Vagina (tissue), 2 donors: ENCODE results near the gene DNAJC6.

Experiments
- CTCF ChIP-seq, 3 experiments: fragments of 450-650 bp in 2 of 3; fragments of 200-600 bp in 1 of 3; sonication (generic) in 1 of 3; IDR thresholded peaks; one replicate each; pipeline ENCODE4 v1.5.1; 2017 to 2019; ENCODE audit warnings: antibody characterized with exemption in 3 of 3, mild to moderate bottlenecking in 2 of 3, moderate library complexity in 2 of 3
- POLR2A ChIP-seq, 2 donors: fragments of 450-650 bp; IDR thresholded peaks; one replicate each; pipeline ENCODE4 v1.6.1; 2017; ENCODE audit warnings: antibody characterized with exemption in 2 of 2, mild to moderate bottlenecking in 2 of 2, moderate library complexity in 2 of 2

- TF ChIP-seq POLR2A (IDR thresholded peaks at IDR 0.05) (no peak), CTCF (IDR thresholded peaks at IDR 0.05) (no peak)
Observed at GRCh38 chr1:65457868-65458267, 148.5 kb downstream of the DNAJC6 start.
